ENCODE data around the gene EHMT1. TPM values are rescaled to one million over a fixed set of nuclear protein-coding genes. Genes with fewer than 3 reads are reported as not detected.

Gene EHMT1
- total and polyA plus RNA-seq, 2 of the 8 experiments (the other 6 are each of a cell fraction or from before 2014, with no cell fraction given) = 95.7 to 163 TPM

- Histone ChIP-seq H2BK20ac (ENCODE audit: low read length) (no peak overlapping the region), H2BK12ac (ENCODE audit: low read depth, low read length) (no peak overlapping the region), H3K4ac (replicated peaks; ENCODE audit: insufficient read length, low read depth, low read length) (no peak overlapping the region), H3K56ac (replicated peaks; ENCODE audit: insufficient read length, low read depth, low read length) (no peak overlapping the region), H3K79me1 (ENCODE audit: low read depth, low read length) (peaks cover 13% of the 10 kb centered on the region), H3K79me2 (ENCODE audit: control insufficient read depth in 1 of 2, insufficient read depth in 2 of 2, low read length in 2 of 2) (peaks cover 45 to 74% of the 10 kb centered on the region in 2 experiments), H2AK5ac (ENCODE audit: low read depth, low read length) (no peak overlapping the region), H3K9me3 (ENCODE audit: insufficient read depth in 2 of 2, low read depth in 1 of 2, low read length in 1 of 2) (no peaks in the 10 kb centered on the region), H3K27me3 (replicated peaks in 1 of 4; ENCODE audit: control insufficient read depth in 3 of 4, extremely low read depth in 1 of 4, insufficient read depth in 3 of 4, low read length in 3 of 4) (no peaks in the 10 kb centered on the region), H3K4me3 (ENCODE audit: extremely low read depth in 1 of 4, insufficient read depth in 2 of 4, low read depth in 3 of 4, low read length in 4 of 4) (peak overlapping the region; percentile 83 to 99 (median 92)), H2BK15ac (ENCODE audit: low read length) (no peak overlapping the region), H4K20me1 (replicated peaks in 1 of 2; ENCODE audit: control insufficient read depth in 1 of 2, insufficient read depth in 2 of 2, low read length in 2 of 2) (peaks cover 4 to 24% of the 10 kb centered on the region in 2 experiments), H3K14ac (ENCODE audit: insufficient read length) (no peak overlapping the region), H2BK5ac (ENCODE audit: low read depth, low read length) (no peak overlapping the region), H2BK120ac (replicated peaks; ENCODE audit: low read depth, low read length) (no peak overlapping the region), H3K27ac (ENCODE audit: low read depth, low read length) (no peak overlapping the region), H3K18ac (ENCODE audit: extremely low read depth, low read length) (no peak overlapping the region), H3K23me2 (ENCODE audit: low read depth, low read length) (peaks cover 4% of the 10 kb centered on the region; the same call in 1 of the 2 replicates), H3K9ac (replicated peaks in 1 of 4; ENCODE audit: extremely low read depth in 1 of 4, low read depth in 3 of 4, low read length in 3 of 4) (peak overlapping the region in 2 of 4 experiments; percentile 81 to 85; a peak in 3 of 7 replicates), H4K91ac (replicated peaks; ENCODE audit: insufficient read length, low read length) (no peak overlapping the region), H2AFZ (ENCODE audit: low read length) (no peak overlapping the region), H3K23ac (ENCODE audit: insufficient read length) (no peak overlapping the region), H4K8ac (ENCODE audit: extremely low read depth, insufficient read depth, low read length) (no peak overlapping the region), H3K4me2 (ENCODE audit: insufficient read depth in 1 of 2, low read depth in 2 of 2, low read length in 2 of 2) (peak overlapping the region; percentile 89 to 97), H3K36me3 (ENCODE audit: control insufficient read depth in 2 of 4, insufficient read depth in 4 of 4, low read length in 3 of 4) (peaks cover 5 to 16% (median 9%) of the 10 kb centered on the region in 4 experiments; a peak in 6 of 8 replicates), H4K5ac (ENCODE audit: insufficient read length, low read depth, low read length) (no peak overlapping the region), H3K4me1 (replicated peaks in 1 of 4; ENCODE audit: control insufficient read depth in 3 of 4, insufficient read depth in 4 of 4, low read length in 3 of 4) (peaks cover 0 to 12% (median 6%) of the 10 kb centered on the region in 4 experiments; a peak in 6 of 7 replicates)
- DNase-seq (ENCODE audit: low read depth in 1 of 2, low spot score in 2 of 2) (no peak), FAIRE-seq (no peak)
- TF ChIP-seq ZNF274 (IDR thresholded peaks at IDR 0.05; ENCODE audit: borderline replicate concordance, extremely low read depth, low read length) = no peak
- TF ChIP-seq CREB1 (IDR thresholded peaks at IDR 0.05) = no peak
- TF ChIP-seq SUZ12 (IDR thresholded peaks at IDR 0.05; ENCODE audit: low read length) = no peak
- no peak for TF ChIP-seq HDAC6 (IDR thresholded peaks at IDR 0.05; ENCODE audit: low read depth, low read length)
- no peak for TF ChIP-seq JUN (IDR thresholded peaks at IDR 0.05; ENCODE audit: low read depth, low read length)
- TF ChIP-seq YY1 (IDR thresholded peaks at IDR 0.05; ENCODE audit: low read depth, low read length) = no peak
- no peak for TF ChIP-seq CEBPB (IDR thresholded peaks at IDR 0.05; ENCODE audit: low read depth, low read length)
- no peak for TF ChIP-seq E2F6 (IDR thresholded peaks at IDR 0.05)
- TF ChIP-seq BCL11A (IDR thresholded peaks at IDR 0.05; ENCODE audit: low read depth in 2 of 2, low read length in 2 of 2) = no peak
- TF ChIP-seq ATF3 (IDR thresholded peaks at IDR 0.05; ENCODE audit: insufficient read depth, low read depth, low read length) = no peak
- TF ChIP-seq MAX (IDR thresholded peaks at IDR 0.05) = no peak
- TF ChIP-seq NRF1 (IDR thresholded peaks at IDR 0.05; ENCODE audit: low read depth, low read length) = no peak
- no peak for TF ChIP-seq SIX5 (IDR thresholded peaks at IDR 0.05; ENCODE audit: low read depth, low read length)
- 76% methylated on average over 4 of the region's 4 CpGs; no CpG with 5 or more reads in 1 of the 2 experiments for WGBS, 2 experiments (ENCODE audit: extremely low coverage in 1 of 2, insufficient coverage in 1 of 2, insufficient read length in 1 of 2, insufficient replicate concordance in 2 of 2, low coverage in 1 of 2, low lambda C conversion rate in 2 of 2, missing lambda C conversion rate in 1 of 2)
- ChIA-PET POLR2A (ENCODE audit: partially characterized antibody) (interaction anchor here (1.3 to 3.5 kb wide), 9 partner anchors 11 to 169 kb away, joined by 5 to 25 read pairs (median 14); partner anchors contain the start of genes ARRDC1, DPH7 and ZMYND19), CTCF (ENCODE audit: partially characterized antibody) (interaction anchor here (1.2 to 2.8 kb wide), 6 partner anchors 17 to 75 kb away, joined by 4 to 15 read pairs (median 5); no protein-coding TSS in a partner anchor)
These were observed 1.2 kb downstream of the EHMT1 start for GRCh38 chr9:137620048-137620405.

Data from H1 (cell line).